T-cell (primary cell): Measurements from ENCODE around the gene NAV2. TPM values are rescaled to one million over a fixed set of nuclear protein-coding genes. Genes with fewer than 3 reads are reported as not detected.

Experiments used
- ATAC-seq, 4 experiments: fragments of 200-7000 bp in 3 of 4; fragments of 150-1000 bp in 1 of 4; cut with Tn5 transposase; replicated peaks in 1 of 4; 1 replicate in 3 of 4; 2 replicates in 1 of 4; pipeline ENCODE4 v1.10.0; 2021; ENCODE audit warnings: moderate library complexity in 3 of 4, mild to moderate bottlenecking in 2 of 4, moderate number of reproducible peaks in 1 of 4
- CTCF ChIA-PET, 2 donors: fragments of 300-600 bp; sonication (Branson Sonifier 250); formaldehyde crosslinking; loops; one replicate each; lab custom pipeline; 2022; ENCODE audit warnings: antibody characterized with exemption in 2 of 2; lab: Charles Lee
- POLR2A ChIA-PET, 2 donors: fragments of 300-600 bp; sonication (Branson Sonifier 250); formaldehyde crosslinking; loops; one replicate each; lab custom pipeline; 2022; ENCODE audit warnings: antibody characterized with exemption in 2 of 2; lab: Charles Lee
- DNase-seq, 35 experiments: peaks; one replicate each; pipeline versions ENCODE4 v3.0.0 to v3.0.0-alpha.2; 2013 to 2023
- H3K27ac ChIP-seq: one replicate; pipeline ENCODE4 v1.5.1; 2013; ENCODE audit warnings: low read length
- H3K27me3 ChIP-seq, 2 experiments: replicated peaks in 1 of 2; 1 replicate in 1 of 2; 2 replicates in 1 of 2; pipeline versions ENCODE4 v1.6.1 to v1.7.0; 2013; ENCODE audit warnings: low read length in 1 of 2, mixed read lengths in 1 of 2; ENCODE audit not compliant: control insufficient read depth in 2 of 2, insufficient read depth in 2 of 2; ENCODE audit errors: extremely low read depth in 1 of 2
- H3K36me3 ChIP-seq, 2 donors: 1 replicate in 1 of 2; 2 replicates in 1 of 2; pipeline versions ENCODE4 v1.6.1 to v1.7.0; 2013; ENCODE audit warnings: low read length in 1 of 2; ENCODE audit not compliant: control insufficient read depth in 2 of 2, insufficient read depth in 1 of 2; ENCODE audit errors: extremely low read depth in 1 of 2
- H3K4me1 ChIP-seq, 2 experiments: 1 replicate in 1 of 2; 2 replicates in 1 of 2; pipeline versions ENCODE4 v1.6.1 to v1.7.0; 2013; ENCODE audit warnings: low read length in 2 of 2, mixed read lengths in 1 of 2; ENCODE audit not compliant: insufficient read depth in 2 of 2, control insufficient read depth in 1 of 2; ENCODE audit errors: extremely low read depth in 1 of 2
- H3K4me3 ChIP-seq, 2 donors: 1 replicate in 1 of 2; 2 replicates in 1 of 2; pipeline versions ENCODE4 v1.5.1 to v1.7.0; 2013; ENCODE audit warnings: mild to moderate bottlenecking in 2 of 2, low read length in 1 of 2, moderate library complexity in 1 of 2; ENCODE audit not compliant: control insufficient read depth in 1 of 2; ENCODE audit errors: extremely low read depth in 1 of 2
- H3K9me3 ChIP-seq: 2 replicates; pipeline ENCODE4 v1.7.0; 2013
- H3K27ac Mint-ChIP-seq, 2 donors: one replicate each; pipeline ENCODE4 v1.8.0; 2020 to 2021; ENCODE audit warnings: mild to moderate bottlenecking in 2 of 2, mixed read lengths in 2 of 2
- H3K27me3 Mint-ChIP-seq, 2 donors: one replicate each; pipeline ENCODE4 v1.8.0; 2021 to 2022; ENCODE audit warnings: mixed read lengths in 2 of 2
- H3K36me3 Mint-ChIP-seq: one replicate; pipeline ENCODE4 v1.8.0; 2021; ENCODE audit warnings: mixed read lengths
- H3K4me1 Mint-ChIP-seq, 3 donors: one replicate each; pipeline ENCODE4 v1.8.0; 2020 to 2022; ENCODE audit warnings: mixed read lengths in 3 of 3, mild to moderate bottlenecking in 1 of 3
- H3K4me3 Mint-ChIP-seq, 3 donors: one replicate each; pipeline ENCODE4 v1.8.0; 2020 to 2022; ENCODE audit warnings: mild to moderate bottlenecking in 3 of 3, mixed read lengths in 3 of 3, moderate library complexity in 3 of 3
- H3K9me3 Mint-ChIP-seq, 3 donors: one replicate each; pipeline ENCODE4 v1.8.0; 2020 to 2022; ENCODE audit warnings: mixed read lengths in 3 of 3
- WGBS: methylation state at CpG from one replicate; pipeline ENCODE4 v1.1.5; 2013; ENCODE audit warnings: missing lambda C conversion rate; ENCODE audit not compliant: insufficient coverage; 5-methylcytosine and 5-hydroxymethylcytosine counted together
- total RNA-seq, 35 experiments: library from RNA in 6 of 35; stranded (reverse) in 6 of 35; fragments of 120-200 nt in 1 of 35; gene quantifications; one replicate each; pipeline versions ENCODE4 v1.2.1 to v1.2.4 and lab custom pipeline; 2013 to 2026

Gene NAV2
- total RNA-seq, 5 donors from 2014 or later (not counting 1 experiment from before 2014, with no cell fraction given) = 0.55 to 3.0 (median 1.8) TPM

GRCh38 chr11:19931141-19931770 lies 218.6 kb downstream of the NAV2 start:
- ATAC-seq (no peak), DNase-seq (no peak)
- H3K36me3 Mint-ChIP-seq = no peaks in the 10 kb centered on the region
- POLR2A ChIA-PET = no interaction called here
- peaks cover 4% of the 10 kb centered on the region in 2 donors for H3K27me3 Mint-ChIP-seq
- H3K9me3 ChIP-seq = no peaks in the 10 kb centered on the region
- H3K36me3 ChIP-seq = no peaks in the 10 kb centered on the region
- H3K4me3 Mint-ChIP-seq = no peak overlapping the region
- H3K27ac Mint-ChIP-seq = no peak overlapping the region
- no peaks in the 10 kb centered on the region for H3K4me1 Mint-ChIP-seq
- CTCF ChIA-PET = no interaction called here
- H3K4me1 ChIP-seq = no peaks in the 10 kb centered on the region
- no peaks in the 10 kb centered on the region for H3K9me3 Mint-ChIP-seq
- peaks cover 0 to 8% of the 10 kb centered on the region in 2 experiments for H3K27me3 ChIP-seq
- 80% methylated on average over 5 of the region's 14 CpGs for WGBS
- no peak overlapping the region for H3K4me3 ChIP-seq
- H3K27ac ChIP-seq = no peak overlapping the region

GRCh38 chr11:19931771-19932369 lies 219.2 kb downstream of the NAV2 start:
- no peaks in the 10 kb centered on the region for H3K4me1 ChIP-seq
- no peak overlapping the region for H3K4me3 ChIP-seq
- no peak overlapping the region for H3K27ac ChIP-seq
- H3K27me3 ChIP-seq = peaks cover 0 to 8% of the 10 kb centered on the region in 2 experiments
- 67% methylated on average over 3 of the region's 7 CpGs for WGBS
- Mint-ChIP-seq H3K9me3 (no peaks in the 10 kb centered on the region), H3K27me3 (peaks cover 3 to 4% of the 10 kb centered on the region in 2 donors), H3K4me3 (no peak overlapping the region), H3K4me1 (no peaks in the 10 kb centered on the region), H3K36me3 (no peaks in the 10 kb centered on the region), H3K27ac (no peak overlapping the region)
- ChIA-PET CTCF (interaction anchor here in 1 of 2 donors (0.6 kb wide), 1 partner anchor 179 kb away, joined by 4 read pairs; no protein-coding TSS in a partner anchor), POLR2A (no interaction called here)
- DNase-seq = no peak
- ATAC-seq = no peak
- H3K36me3 ChIP-seq = no peaks in the 10 kb centered on the region
- no peaks in the 10 kb centered on the region for H3K9me3 ChIP-seq

- Histone ChIP-seq H3K4me3 (no peak overlapping the region), H3K9me3 (no peaks in the 10 kb centered on the region), H3K4me1 (no peaks in the 10 kb centered on the region), H3K27ac (no peak overlapping the region), H3K27me3 (peaks cover 0 to 8% of the 10 kb centered on the region in 2 experiments), H3K36me3 (no peaks in the 10 kb centered on the region)
- Mint-ChIP-seq H3K9me3 (no peaks in the 10 kb centered on the region), H3K4me1 (no peaks in the 10 kb centered on the region), H3K27ac (no peak overlapping the region), H3K4me3 (no peak overlapping the region), H3K27me3 (peaks cover 3 to 4% of the 10 kb centered on the region in 2 donors), H3K36me3 (no peaks in the 10 kb centered on the region)
- CTCF ChIA-PET = interaction anchor here in 1 of 2 donors (0.5 kb wide), 1 partner anchor 676 kb away, joined by 4 read pairs; no protein-coding TSS in a partner anchor
- POLR2A ChIA-PET = no interaction called here
- ATAC-seq (no peak), DNase-seq (no peak)
- WGBS = 85% methylated on average over 19 of the region's 20 CpGs
These were observed 220.6 kb downstream of the NAV2 start for GRCh38 chr11:19933132-19933735.

- WGBS = 80% methylated on average over 9 of the region's 12 CpGs
- ChIA-PET CTCF (interaction anchor here in 1 of 2 donors (0.7 kb wide), 1 partner anchor 1689 kb away, joined by 3 read pairs; no protein-coding TSS in a partner anchor), POLR2A (no interaction called here)
- H3K9me3 ChIP-seq = no peaks in the 10 kb centered on the region
- no peak for DNase-seq
- Mint-ChIP-seq H3K27me3 (peaks cover 3 to 4% of the 10 kb centered on the region in 2 donors), H3K27ac (no peak overlapping the region), H3K36me3 (no peaks in the 10 kb centered on the region), H3K4me3 (no peak overlapping the region), H3K4me1 (no peaks in the 10 kb centered on the region), H3K9me3 (no peaks in the 10 kb centered on the region)
- ATAC-seq = no peak
- H3K4me1 ChIP-seq = no peaks in the 10 kb centered on the region
- H3K27ac ChIP-seq = no peak overlapping the region
- H3K27me3 ChIP-seq = peaks cover 0 to 8% of the 10 kb centered on the region in 2 experiments
- no peaks in the 10 kb centered on the region for H3K36me3 ChIP-seq
- H3K4me3 ChIP-seq = no peak overlapping the region
These were observed 221.3 kb downstream of the NAV2 start for GRCh38 chr11:19933801-19934488.

- H3K9me3 Mint-ChIP-seq = no peaks in the 10 kb centered on the region
- no peaks in the 10 kb centered on the region for H3K4me1 Mint-ChIP-seq
- ChIA-PET CTCF (interaction anchor here in 1 of 2 donors (1.0 kb wide), 1 partner anchor 12 kb away, joined by 3 read pairs; no protein-coding TSS in a partner anchor), POLR2A (no interaction called here)
- H3K27me3 ChIP-seq = peaks cover 0 to 8% of the 10 kb centered on the region in 2 experiments
- H3K9me3 ChIP-seq = no peaks in the 10 kb centered on the region
- H3K27ac ChIP-seq = no peak overlapping the region
- H3K4me3 ChIP-seq = no peak overlapping the region
- H3K27me3 Mint-ChIP-seq = peaks cover 2 to 3% of the 10 kb centered on the region in 2 donors
- WGBS = 83% methylated on average over 2 of the region's 3 CpGs
- no peaks in the 10 kb centered on the region for H3K36me3 ChIP-seq
- no peaks in the 10 kb centered on the region for H3K36me3 Mint-ChIP-seq
- no peak for ATAC-seq
- no peaks in the 10 kb centered on the region for H3K4me1 ChIP-seq
- DNase-seq = no peak
- H3K4me3 Mint-ChIP-seq = no peak overlapping the region
- H3K27ac Mint-ChIP-seq = no peak overlapping the region
These were observed 222.2 kb downstream of the NAV2 start for GRCh38 chr11:19934828-19935259.

- ChIA-PET CTCF (interaction anchor here (1.0 to 1.4 kb wide), 3 partner anchors 10 to 14 kb away, joined by 3 to 7 read pairs (median 3); no protein-coding TSS in a partner anchor), POLR2A (no interaction called here)
- no peak for DNase-seq
- Mint-ChIP-seq H3K27ac (no peak overlapping the region), H3K9me3 (no peaks in the 10 kb centered on the region), H3K36me3 (no peaks in the 10 kb centered on the region), H3K27me3 (peaks cover 0 to 3% of the 10 kb centered on the region in 2 donors), H3K4me3 (no peak overlapping the region), H3K4me1 (no peaks in the 10 kb centered on the region)
- no peak for ATAC-seq
- Histone ChIP-seq H3K4me3 (no peak overlapping the region), H3K27me3 (peaks cover 0 to 8% of the 10 kb centered on the region in 2 experiments), H3K36me3 (no peaks in the 10 kb centered on the region), H3K4me1 (no peaks in the 10 kb centered on the region), H3K9me3 (no peaks in the 10 kb centered on the region), H3K27ac (no peak overlapping the region)
- no CpG with 5 or more reads among the region's 4 CpGs for WGBS
These were observed 222.9 kb downstream of the NAV2 start for GRCh38 chr11:19935507-19935906.
